ENCODE data around the gene PCMT1. TPM values are rescaled to one million over a fixed set of nuclear protein-coding genes. Genes with fewer than 3 reads are reported as not detected.
"Not testable (repeated sequence)": the region's sequence is repeated elsewhere in the genome, so short reads cannot be mapped to it uniquely, and the experiment has no call there.

The PCMT1 gene
- polyA plus RNA-seq, 1 donor, result 78.3 TPM

GRCh38 chr6:149851461-149852110 lies 102.0 kb downstream of the PCMT1 start:
- Histone ChIP-seq H3K4me1 (ENCODE audit: control insufficient read depth, insufficient read depth, low read length) (peaks cover 10% of the 10 kb centered on the region), H3K9me3 (ENCODE audit: control insufficient read depth, low read depth, low read length) (no peaks in the 10 kb centered on the region), H3K36me3 (ENCODE audit: control insufficient read depth, insufficient read depth, low read length) (no peaks in the 10 kb centered on the region), H3K4me3 (ENCODE audit: low read length) (no peak overlapping the region), H3K27ac (ENCODE audit: low read length) (no peak overlapping the region), H3K27me3 (ENCODE audit: control insufficient read depth, insufficient read depth, low read length) (no peaks in the 10 kb centered on the region)
- DNase-seq, result no peak
- no CpG with 5 or more reads among the region's 5 CpGs for WGBS (ENCODE audit: insufficient coverage, low lambda C conversion rate)

DNA sequence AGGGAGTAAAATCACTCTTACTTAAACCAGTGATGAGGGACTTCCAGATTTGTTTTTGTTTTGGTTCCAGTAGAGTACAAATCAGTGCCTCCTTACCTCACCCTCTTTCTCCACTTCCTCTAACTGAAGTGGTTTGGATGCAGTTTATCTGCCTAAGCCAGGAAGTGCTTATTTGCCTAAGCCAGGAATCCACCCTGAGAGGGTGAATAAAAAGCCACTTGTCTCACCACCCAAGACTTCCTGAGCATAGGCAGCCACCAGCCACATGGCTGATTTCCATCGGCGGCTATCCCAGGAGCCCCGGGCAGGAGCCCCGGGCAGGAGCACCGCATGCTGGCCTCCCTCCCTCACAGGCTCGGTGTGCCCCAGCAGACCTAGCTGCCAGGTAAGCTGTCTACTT lies 102.6 kb downstream of the PCMT1 start:
- H3K27ac ChIP-seq (ENCODE audit: low read length), result no peak overlapping the region
- H3K9me3 ChIP-seq (ENCODE audit: control insufficient read depth, low read depth, low read length), result no peaks in the 10 kb centered on the region
- no CpG with 5 or more reads among the region's 6 CpGs for WGBS (ENCODE audit: insufficient coverage, low lambda C conversion rate)
- peaks cover 6% of the 10 kb centered on the region for H3K4me1 ChIP-seq (ENCODE audit: control insufficient read depth, insufficient read depth, low read length)
- no peak overlapping the region for H3K4me3 ChIP-seq (ENCODE audit: low read length)
- no peaks in the 10 kb centered on the region for H3K36me3 ChIP-seq (ENCODE audit: control insufficient read depth, insufficient read depth, low read length)
- no peaks in the 10 kb centered on the region for H3K27me3 ChIP-seq (ENCODE audit: control insufficient read depth, insufficient read depth, low read length)
- DNase-seq, result no peak

DNA sequence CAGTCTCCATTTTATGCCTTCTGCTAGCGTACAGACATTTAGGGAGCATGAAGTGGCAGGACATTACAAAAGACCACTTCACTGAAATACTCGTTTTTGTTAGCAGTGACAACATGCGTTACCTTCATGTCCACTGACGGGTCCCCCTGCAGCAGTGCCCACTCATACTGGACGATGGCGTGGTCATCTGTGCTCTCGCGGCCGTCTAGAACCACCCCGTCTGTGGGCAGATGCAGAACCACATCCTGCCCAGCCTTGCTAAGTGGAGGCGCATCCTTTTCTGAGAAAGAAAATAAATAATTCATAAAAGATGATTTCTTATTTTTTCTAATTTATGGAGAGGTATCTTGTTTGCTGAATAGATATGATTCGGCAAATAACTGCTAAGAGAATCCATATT lies 103.3 kb downstream of the PCMT1 start:
- H3K36me3 ChIP-seq (ENCODE audit: control insufficient read depth, insufficient read depth, low read length), result no peaks in the 10 kb centered on the region
- H3K4me3 ChIP-seq (ENCODE audit: low read length), result no peak overlapping the region
- H3K4me1 ChIP-seq (ENCODE audit: control insufficient read depth, insufficient read depth, low read length), result peaks cover 2% of the 10 kb centered on the region
- no peaks in the 10 kb centered on the region for H3K27me3 ChIP-seq (ENCODE audit: control insufficient read depth, insufficient read depth, low read length)
- H3K9me3 ChIP-seq (ENCODE audit: control insufficient read depth, low read depth, low read length), result no peaks in the 10 kb centered on the region
- no peak overlapping the region for H3K27ac ChIP-seq (ENCODE audit: low read length)
- 93% methylated on average over 2 of the region's 12 CpGs for WGBS (ENCODE audit: insufficient coverage, low lambda C conversion rate)
- no peak for DNase-seq

DNA sequence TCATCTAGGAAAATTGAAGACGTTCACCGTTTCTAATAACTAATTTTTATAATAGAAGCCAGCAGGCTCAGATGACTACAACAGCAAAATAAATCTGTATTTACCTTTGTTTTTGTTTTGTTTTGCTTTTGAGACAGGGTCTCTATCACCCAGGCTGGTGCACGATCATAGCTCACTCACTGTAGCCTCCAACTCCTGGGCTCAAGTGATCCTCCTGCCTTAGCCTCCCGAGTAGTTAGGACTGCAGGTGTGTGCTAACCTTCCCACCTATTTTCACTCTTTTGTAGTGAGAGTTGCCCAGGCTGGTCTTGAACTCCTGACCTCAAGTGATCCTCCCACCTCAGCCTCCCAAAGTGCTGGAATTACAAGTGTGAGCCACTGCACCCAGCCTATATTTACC lies 104.5 kb downstream of the PCMT1 start:
- DNase-seq; H3K27ac ChIP-seq (ENCODE audit: low read length); H3K36me3 ChIP-seq (ENCODE audit: control insufficient read depth, insufficient read depth, low read length); H3K4me3 ChIP-seq (ENCODE audit: low read length); H3K9me3 ChIP-seq (ENCODE audit: control insufficient read depth, low read depth, low read length); H3K27me3 ChIP-seq (ENCODE audit: control insufficient read depth, insufficient read depth, low read length); H3K4me1 ChIP-seq (ENCODE audit: control insufficient read depth, insufficient read depth, low read length): not testable (repeated sequence)
- WGBS (ENCODE audit: insufficient coverage, low lambda C conversion rate), result no CpG with 5 or more reads among the region's 4 CpGs

DNA sequence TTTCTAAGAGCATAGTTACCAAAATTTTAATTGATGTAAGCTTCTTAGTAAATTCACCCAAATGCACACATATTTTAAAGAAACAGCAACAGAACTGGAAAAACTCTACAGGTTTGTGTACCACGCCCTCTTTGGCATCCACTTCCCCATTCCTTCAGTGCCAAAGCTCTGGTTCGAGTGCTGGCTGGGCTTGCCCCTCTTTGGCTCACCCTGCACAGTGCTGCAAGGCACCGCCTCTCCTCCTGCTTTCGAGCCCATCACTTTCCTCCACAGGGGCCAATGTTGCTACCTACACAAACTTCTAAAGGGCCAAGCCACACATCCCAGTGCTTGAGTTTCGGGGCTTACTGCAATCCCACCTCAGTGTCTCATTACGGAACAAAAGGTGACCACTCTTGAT lies 105.0 kb downstream of the PCMT1 start:
- H3K36me3 ChIP-seq (ENCODE audit: control insufficient read depth, insufficient read depth, low read length), result no peaks in the 10 kb centered on the region
- no CpG with 5 or more reads among the region's 6 CpGs for WGBS (ENCODE audit: insufficient coverage, low lambda C conversion rate)
- no peaks in the 10 kb centered on the region for H3K27me3 ChIP-seq (ENCODE audit: control insufficient read depth, insufficient read depth, low read length)
- no peaks in the 10 kb centered on the region for H3K4me1 ChIP-seq (ENCODE audit: control insufficient read depth, insufficient read depth, low read length)
- H3K9me3 ChIP-seq (ENCODE audit: control insufficient read depth, low read depth, low read length), result no peaks in the 10 kb centered on the region
- H3K27ac ChIP-seq (ENCODE audit: low read length), result no peak overlapping the region
- DNase-seq, result no peak
- no peak overlapping the region for H3K4me3 ChIP-seq (ENCODE audit: low read length)

DNA sequence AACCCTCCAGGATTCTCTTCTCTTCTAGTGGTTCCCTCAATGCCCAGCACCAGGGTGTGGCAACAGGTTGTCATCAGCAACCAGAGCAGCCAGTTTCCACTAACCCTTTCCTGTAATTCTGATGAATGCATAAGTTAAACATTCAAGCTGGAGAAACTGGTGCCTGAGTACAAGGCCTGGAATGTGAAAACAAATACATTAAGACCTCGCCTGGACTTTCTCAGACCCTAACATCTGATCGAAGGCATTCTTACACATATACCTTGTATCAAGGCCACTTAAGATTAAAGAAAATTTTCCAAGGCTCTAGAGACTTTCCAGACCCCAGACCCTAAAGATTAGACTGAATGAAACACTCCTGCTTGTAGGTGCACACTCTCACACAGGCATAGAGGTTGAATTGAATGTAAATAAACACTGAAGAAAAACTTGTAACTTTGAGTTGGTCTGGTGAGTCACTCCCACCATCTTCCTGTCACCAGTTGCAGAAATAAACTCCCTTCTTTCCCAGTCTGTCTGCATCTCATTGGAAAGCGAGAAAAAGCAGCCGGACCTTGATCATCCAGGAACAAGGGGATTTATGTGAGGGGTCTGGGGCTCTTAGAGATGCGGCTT lies 105.6 kb downstream of the PCMT1 start:
- Histone ChIP-seq H3K4me1 (ENCODE audit: control insufficient read depth, insufficient read depth, low read length) (no peaks in the 10 kb centered on the region), H3K27ac (ENCODE audit: low read length) (no peak overlapping the region), H3K9me3 (ENCODE audit: control insufficient read depth, low read depth, low read length) (no peaks in the 10 kb centered on the region), H3K4me3 (ENCODE audit: low read length) (no peak overlapping the region), H3K36me3 (ENCODE audit: control insufficient read depth, insufficient read depth, low read length) (no peaks in the 10 kb centered on the region), H3K27me3 (ENCODE audit: control insufficient read depth, insufficient read depth, low read length) (no peaks in the 10 kb centered on the region)
- no peak for DNase-seq
- WGBS (ENCODE audit: insufficient coverage, low lambda C conversion rate), result no CpG with 5 or more reads among the region's 5 CpGs

DNA sequence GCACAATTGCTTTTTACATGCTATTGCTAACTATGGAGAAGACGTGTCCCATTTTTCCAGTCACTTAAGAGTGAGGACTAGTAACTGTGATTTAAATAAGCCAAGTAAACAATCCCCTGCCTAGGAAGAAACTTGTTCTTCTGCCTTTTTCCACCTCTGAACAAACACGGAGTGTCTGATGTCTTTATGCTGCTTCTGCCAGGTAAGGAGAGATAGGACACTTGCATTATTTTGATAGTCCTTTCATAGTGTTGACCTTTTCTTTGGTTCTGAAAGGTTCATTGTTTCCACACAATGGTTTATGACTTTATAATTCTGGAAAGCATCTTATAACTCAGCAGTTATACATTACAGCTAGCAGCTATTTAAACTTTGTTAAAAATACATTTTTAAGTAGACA lies 106.2 kb downstream of the PCMT1 start:
- H3K27ac ChIP-seq (ENCODE audit: low read length), result no peak overlapping the region
- H3K4me1 ChIP-seq (ENCODE audit: control insufficient read depth, insufficient read depth, low read length), result no peaks in the 10 kb centered on the region
- 67% methylated on average over 1 of the region's 2 CpGs for WGBS (ENCODE audit: insufficient coverage, low lambda C conversion rate)

GRCh38 chr6:149856256-149856994 lies 106.9 kb downstream of the PCMT1 start:
- no peak for DNase-seq
- WGBS (ENCODE audit: insufficient coverage, low lambda C conversion rate), result 84% methylated on average over 8 of the region's 10 CpGs
- no peak overlapping the region for H3K27ac ChIP-seq (ENCODE audit: low read length)
- H3K4me1 ChIP-seq (ENCODE audit: control insufficient read depth, insufficient read depth, low read length), result no peaks in the 10 kb centered on the region
- H3K36me3 ChIP-seq (ENCODE audit: control insufficient read depth, insufficient read depth, low read length), result no peaks in the 10 kb centered on the region
- no peaks in the 10 kb centered on the region for H3K9me3 ChIP-seq (ENCODE audit: control insufficient read depth, low read depth, low read length)
- H3K4me3 ChIP-seq (ENCODE audit: low read length), result no peak overlapping the region
- no peaks in the 10 kb centered on the region for H3K27me3 ChIP-seq (ENCODE audit: control insufficient read depth, insufficient read depth, low read length)

More for the DNA sequence above, 106.2 kb downstream of the PCMT1 start:
- no peak for DNase-seq
- no peaks in the 10 kb centered on the region for H3K36me3 ChIP-seq (ENCODE audit: control insufficient read depth, insufficient read depth, low read length)
- H3K9me3 ChIP-seq (ENCODE audit: control insufficient read depth, low read depth, low read length), result no peaks in the 10 kb centered on the region
- no peak overlapping the region for H3K4me3 ChIP-seq (ENCODE audit: low read length)
- no peaks in the 10 kb centered on the region for H3K27me3 ChIP-seq (ENCODE audit: control insufficient read depth, insufficient read depth, low read length)

GRCh38 chr6:149857541-149857940 lies 108.0 kb downstream of the PCMT1 start:
- Histone ChIP-seq H3K4me3 (ENCODE audit: low read length) (no peak overlapping the region), H3K36me3 (ENCODE audit: control insufficient read depth, insufficient read depth, low read length) (no peaks in the 10 kb centered on the region), H3K4me1 (ENCODE audit: control insufficient read depth, insufficient read depth, low read length) (no peaks in the 10 kb centered on the region), H3K27me3 (ENCODE audit: control insufficient read depth, insufficient read depth, low read length) (no peaks in the 10 kb centered on the region), H3K27ac (ENCODE audit: low read length) (no peak overlapping the region), H3K9me3 (ENCODE audit: control insufficient read depth, low read depth, low read length) (no peaks in the 10 kb centered on the region)
- DNase-seq, result no peak
- WGBS (ENCODE audit: insufficient coverage, low lambda C conversion rate), result no CpG with 5 or more reads among the region's 5 CpGs

- no peak overlapping the region for H3K27ac ChIP-seq (ENCODE audit: low read length)
- DNase-seq, result peak in 1 of 2 donors; percentile 20
- H3K4me3 ChIP-seq (ENCODE audit: low read length), result no peak overlapping the region
- WGBS (ENCODE audit: insufficient coverage, low lambda C conversion rate), result 83% methylated on average over 1 of the region's 7 CpGs
- no peaks in the 10 kb centered on the region for H3K27me3 ChIP-seq (ENCODE audit: control insufficient read depth, insufficient read depth, low read length)
- no peaks in the 10 kb centered on the region for H3K9me3 ChIP-seq (ENCODE audit: control insufficient read depth, low read depth, low read length)
- no peaks in the 10 kb centered on the region for H3K36me3 ChIP-seq (ENCODE audit: control insufficient read depth, insufficient read depth, low read length)
- H3K4me1 ChIP-seq (ENCODE audit: control insufficient read depth, insufficient read depth, low read length), result no peaks in the 10 kb centered on the region
Observed at GRCh38 chr6:149859368-149859767, 109.8 kb downstream of the PCMT1 start.
